Caco-2 (cell line): ENCODE results near the gene PIGK. TPM values are rescaled to one million over a fixed set of nuclear protein-coding genes. Genes with fewer than 3 reads are reported as not detected.

ENCODE experiments used
- BruUV-seq: library from RNA; stranded (reverse); fragments of 400-500 nt; replicated peaks from 2 replicates; lab custom pipeline; 2021; lab: Mats Ljungman, UMichigan
- CTCF ChIA-PET: fragments of 300-600 bp; sonication (Branson Sonifier 250); formaldehyde crosslinking; loops from one replicate; lab custom pipeline; 2022; ENCODE audit warnings: antibody characterized with exemption; lab: Charles Lee
- POLR2A ChIA-PET: fragments of 300-600 bp; sonication (Branson Sonifier 250); formaldehyde crosslinking; loops from one replicate; lab custom pipeline; 2022; ENCODE audit warnings: antibody characterized with exemption; lab: Charles Lee
- DNase-seq, 2 experiments: peaks; one replicate each; pipeline versions ENCODE4 v3.0.0 to v3.0.0-alpha.2; 2020 to 2022
- H3K27me3 ChIP-seq: replicated peaks from 2 replicates; pipeline ENCODE4 v1.6.0; 2011; ENCODE audit warnings: low read length; ENCODE audit not compliant: control insufficient read depth, insufficient read depth
- H3K36me3 ChIP-seq: 2 replicates; pipeline ENCODE4 v1.5.1; 2011; ENCODE audit warnings: low read length; ENCODE audit not compliant: control insufficient read depth, insufficient read depth
- H3K4me1 ChIP-seq: fragments of 250-450 bp; sonication (Bioruptor Pico); 2 replicates; pipeline ENCODE4 v1.5.1; 2020; ENCODE audit warnings: mild to moderate bottlenecking
- H3K4me3 ChIP-seq: 2 replicates; pipeline ENCODE4 v1.5.1; 2011; ENCODE audit warnings: low read depth, mild to moderate bottlenecking, control low read depth, low read length
- H3K9me3 ChIP-seq: fragments of 250-450 bp; sonication (Bioruptor Pico); 2 replicates; pipeline ENCODE4 v1.5.1; 2020; ENCODE audit warnings: mild to moderate bottlenecking, moderate library complexity
- H3K27ac Mint-ChIP-seq: one replicate; pipeline ENCODE4 v1.8.0; 2022; ENCODE audit warnings: mixed read lengths; ENCODE audit not compliant: unreplicated experiment
- H3K27me3 Mint-ChIP-seq: one replicate; pipeline ENCODE4 v1.8.0; 2022; ENCODE audit warnings: mixed read lengths; ENCODE audit not compliant: insufficient read depth, unreplicated experiment
- H3K36me3 Mint-ChIP-seq: one replicate; pipeline ENCODE4 v1.8.0; 2022; ENCODE audit warnings: mild to moderate bottlenecking, mixed read lengths; ENCODE audit not compliant: insufficient read depth, unreplicated experiment
- H3K4me1 Mint-ChIP-seq: one replicate; pipeline ENCODE4 v1.8.0; 2022; ENCODE audit warnings: low read depth, mixed read lengths; ENCODE audit not compliant: unreplicated experiment
- H3K4me3 Mint-ChIP-seq: one replicate; pipeline ENCODE4 v1.8.0; 2022; ENCODE audit warnings: mild to moderate bottlenecking, moderate library complexity, mixed read lengths; ENCODE audit not compliant: unreplicated experiment
- H3K9me3 Mint-ChIP-seq: one replicate; pipeline ENCODE4 v1.8.0; 2022; ENCODE audit warnings: mixed read lengths; ENCODE audit not compliant: unreplicated experiment
- CTCF ChIP-seq, 2 experiments: fragments of 200-600 bp in 1 of 2; IDR thresholded peaks; 1 replicate in 1 of 2; 2 replicates in 1 of 2; pipeline versions ENCODE4 v1.5.1 to v1.8.0; 2011 to 2022; ENCODE audit warnings: antibody characterized with exemption in 1 of 2, control low read depth in 1 of 2, inconsistent platforms in 1 of 2, low read depth in 1 of 2, low read length in 1 of 2, mild to moderate bottlenecking in 1 of 2, moderate library complexity in 1 of 2; ENCODE audit not compliant: insufficient read depth in 1 of 2, severe bottlenecking in 1 of 2, unreplicated experiment in 1 of 2
- intact Hi-C: fragments of 100-400 bp; cut with micrococcal nuclease; formaldehyde crosslinking; loops from one replicate; pipeline ENCODE4 v1.10.0; 2022; ENCODE audit not compliant: unreplicated experiment
- microRNA-seq: library from miRNA; unstranded; fragments of <30 nt; microRNA quantifications from one replicate; pipeline ENCODE4 v1.2.0, GENCODE V29; 2022
- total RNA-seq: library from RNA; stranded (reverse); gene quantifications from 2 replicates; pipeline ENCODE4 v1.2.3, GENCODE V29; 2022

The PIGK gene
- total RNA-seq, 1 experiment from 2014 or later: 19.7 TPM

- no TSS peak for BruUV-seq
- peaks cover 9% of the 10 kb centered on the region for H3K9me3 Mint-ChIP-seq
These were observed 178.4 kb downstream of the PIGK start for GRCh38 chr1:77040826-77041225.

GRCh38 chr1:77039739-77040138 is 179.5 kb downstream of the PIGK start:
- Mint-ChIP-seq H3K27ac (no peak overlapping the region), H3K36me3 (peaks cover 7% of the 10 kb centered on the region), H3K9me3 (peaks cover 9% of the 10 kb centered on the region), H3K4me3 (no peak overlapping the region), H3K4me1 (no peaks in the 10 kb centered on the region), H3K27me3 (no peaks in the 10 kb centered on the region)
- intact Hi-C loops: no loop called here
- no peaks in the 10 kb centered on the region for H3K27me3 ChIP-seq
- no peak overlapping the region for H3K4me3 ChIP-seq
- DNase-seq: no peak
- CTCF ChIA-PET: no interaction called here
- no TSS peak for BruUV-seq
- POLR2A ChIA-PET: no interaction called here
- no peaks in the 10 kb centered on the region for H3K9me3 ChIP-seq
- H3K4me1 ChIP-seq: no peaks in the 10 kb centered on the region
- no peak for TF ChIP-seq CTCF (IDR thresholded peaks at IDR 0.05; ENCODE audit: insufficient read depth in 1 of 2, low read depth in 1 of 2, low read length in 1 of 2, severe bottlenecking in 1 of 2, unreplicated experiment in 1 of 2)
- H3K36me3 ChIP-seq: no peaks in the 10 kb centered on the region

More at GRCh38 chr1:77040826-77041225, 178.4 kb downstream of the PIGK start:
- Mint-ChIP-seq H3K27me3 (no peaks in the 10 kb centered on the region), H3K4me3 (no peak overlapping the region), H3K4me1 (no peaks in the 10 kb centered on the region), H3K36me3 (peaks cover 7% of the 10 kb centered on the region), H3K27ac (no peak overlapping the region)
- no peak overlapping the region for H3K4me3 ChIP-seq
- no peak for DNase-seq
- ChIA-PET CTCF (no interaction called here), POLR2A (no interaction called here)
- intact Hi-C loops: no loop called here
- H3K27me3 ChIP-seq: no peaks in the 10 kb centered on the region
- H3K36me3 ChIP-seq: no peaks in the 10 kb centered on the region
- no peaks in the 10 kb centered on the region for H3K9me3 ChIP-seq
- TF ChIP-seq CTCF (IDR thresholded peaks at IDR 0.05; ENCODE audit: insufficient read depth in 1 of 2, low read depth in 1 of 2, low read length in 1 of 2, severe bottlenecking in 1 of 2, unreplicated experiment in 1 of 2): no peak
- no peaks in the 10 kb centered on the region for H3K4me1 ChIP-seq

- Mint-ChIP-seq H3K27me3 (no peaks in the 10 kb centered on the region), H3K4me3 (no peak overlapping the region), H3K9me3 (peaks cover 9% of the 10 kb centered on the region), H3K4me1 (no peaks in the 10 kb centered on the region), H3K36me3 (peaks cover 7% of the 10 kb centered on the region), H3K27ac (no peak overlapping the region)
- H3K36me3 ChIP-seq: no peaks in the 10 kb centered on the region
- ChIA-PET POLR2A (no interaction called here), CTCF (no interaction called here)
- H3K4me3 ChIP-seq: no peak overlapping the region
- BruUV-seq: no TSS peak
- no peak for DNase-seq
- intact Hi-C loops: no loop called here
- no peaks in the 10 kb centered on the region for H3K27me3 ChIP-seq
- H3K9me3 ChIP-seq: no peaks in the 10 kb centered on the region
- no peaks in the 10 kb centered on the region for H3K4me1 ChIP-seq
- TF ChIP-seq CTCF (IDR thresholded peaks at IDR 0.05; ENCODE audit: insufficient read depth in 1 of 2, low read depth in 1 of 2, low read length in 1 of 2, severe bottlenecking in 1 of 2, unreplicated experiment in 1 of 2): no peak
These were observed 180.1 kb downstream of the PIGK start for GRCh38 chr1:77039111-77039510.

Small RNA genes lying within 50 kb of the gene (microRNA-seq; reads per million reads assigned to microRNA genes)
- gene MIR7156: not detected

Other genes with a start within 250 kb of the PIGK start
- gene AK5, start 62.6 kb upstream of the PIGK start, total RNA-seq: not detected in 2 replicates